ENCODE measurements around the gene ARR3.
"Not testable (repeated sequence)": the region's sequence is repeated elsewhere in the genome, so short reads cannot be mapped to it uniquely, and the experiment has no call there.

Gene ARR3

DNA sequence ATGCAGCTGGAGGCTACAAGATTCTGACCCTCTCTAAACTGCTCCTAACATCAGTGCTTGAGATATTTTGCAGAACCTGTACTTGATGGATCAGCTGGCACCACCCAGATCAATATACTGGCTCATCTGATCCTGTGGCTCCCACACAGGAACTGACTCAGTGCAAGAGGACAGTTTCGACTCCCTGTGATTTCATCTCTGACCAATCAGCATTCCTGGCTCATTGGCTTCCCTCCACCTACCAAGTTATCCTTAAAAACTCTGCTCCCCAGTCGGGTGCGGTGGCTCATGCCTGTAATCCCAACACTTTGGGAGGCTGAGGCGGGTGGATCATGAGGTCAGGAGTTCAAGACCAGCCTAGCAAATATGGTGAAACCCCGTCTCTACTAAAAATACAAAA lies 24.5 kb upstream of the ARR3 start:
- not testable (repeated sequence) for H2BK5ac ChIP-seq (ENCODE audit: low read depth, low read length, poor library complexity, severe bottlenecking); H3K4ac ChIP-seq (ENCODE audit: low read depth in 1 of 2, low read length in 2 of 2); H2BK15ac ChIP-seq (ENCODE audit: low read depth, poor library complexity, severe bottlenecking); H2BK12ac ChIP-seq (ENCODE audit: low read length in 2 of 2); H3K9me3 ChIP-seq (ENCODE audit: control insufficient read depth, low read length); H3K4me3 ChIP-seq (ENCODE audit: insufficient read depth in 1 of 2, low read depth in 1 of 2, low read length in 2 of 2); H3K79me1 ChIP-seq (replicated peaks; ENCODE audit: low read length, poor library complexity, severe bottlenecking); H3K4me2 ChIP-seq (ENCODE audit: low read length, poor library complexity, severe bottlenecking); DNase-seq; H3K23ac ChIP-seq (ENCODE audit: low read length in 2 of 2); H2BK120ac ChIP-seq (ENCODE audit: low read depth, low read length); H3K14ac ChIP-seq (ENCODE audit: low read length in 2 of 2); H2AFZ ChIP-seq (ENCODE audit: low read depth, low read length); H3K36me3 ChIP-seq (ENCODE audit: control insufficient read depth in 1 of 2, insufficient read depth in 2 of 2, low read depth in 1 of 2, low read length in 2 of 2); H3K9ac ChIP-seq (ENCODE audit: low read length); H2AK5ac ChIP-seq (ENCODE audit: low read length, severe bottlenecking); H3K4me1 ChIP-seq (ENCODE audit: control insufficient read depth, insufficient read depth, low read depth, low read length); H4K8ac ChIP-seq (ENCODE audit: low read length); H4K91ac ChIP-seq (ENCODE audit: low read length); H3K18ac ChIP-seq (ENCODE audit: low read depth in 1 of 2, low read length in 2 of 2); H3K27ac ChIP-seq (ENCODE audit: low read length, poor library complexity, severe bottlenecking)
- WGBS: 43% methylated on average over 4 of the region's 5 CpGs
- peaks cover 0 to 25% of the 10 kb centered on the region in 2 experiments for H3K27me3 ChIP-seq (ENCODE audit: control insufficient read depth in 1 of 2, insufficient read depth in 1 of 2, low read length in 2 of 2)

DNA sequence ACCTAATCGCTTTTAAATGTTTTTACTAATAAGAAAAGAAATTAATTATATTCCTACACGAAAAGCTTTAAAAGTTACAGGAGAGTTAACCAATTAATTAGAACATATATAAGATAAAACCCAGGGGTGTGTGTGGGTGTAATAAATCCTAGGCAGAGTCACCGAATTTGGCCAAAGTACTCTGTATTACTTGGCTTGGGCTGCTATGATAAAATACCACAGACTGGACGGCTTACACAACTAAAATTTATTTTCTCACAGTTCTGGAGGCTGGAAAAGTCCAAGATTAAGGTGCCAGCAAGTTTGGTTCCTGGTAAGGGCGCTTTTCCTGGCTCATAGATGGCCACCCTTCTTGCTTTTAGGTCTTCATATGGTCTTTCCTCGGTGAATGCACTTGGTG lies 23.3 kb upstream of the ARR3 start:
- Histone ChIP-seq H2BK15ac (ENCODE audit: low read depth, poor library complexity, severe bottlenecking) (no peak overlapping the region), H3K4me2 (ENCODE audit: low read length, poor library complexity, severe bottlenecking) (no peak overlapping the region), H3K4ac (ENCODE audit: low read depth in 1 of 2, low read length in 2 of 2) (no peak overlapping the region), H3K9me3 (ENCODE audit: control insufficient read depth, low read length) (no peaks in the 10 kb centered on the region), H2BK5ac (ENCODE audit: low read depth, low read length, poor library complexity, severe bottlenecking) (no peak overlapping the region), H3K4me3 (ENCODE audit: insufficient read depth in 1 of 2, low read depth in 1 of 2, low read length in 2 of 2) (no peak overlapping the region), H3K79me1 (replicated peaks; ENCODE audit: low read length, poor library complexity, severe bottlenecking) (no peaks in the 10 kb centered on the region), H3K27me3 (ENCODE audit: control insufficient read depth in 1 of 2, insufficient read depth in 1 of 2, low read length in 2 of 2) (peaks cover 0 to 16% of the 10 kb centered on the region in 2 experiments), H2BK120ac (ENCODE audit: low read depth, low read length) (no peak overlapping the region), H2BK12ac (ENCODE audit: low read length in 2 of 2) (no peak overlapping the region), H3K18ac (ENCODE audit: low read depth in 1 of 2, low read length in 2 of 2) (no peak overlapping the region), H3K27ac (ENCODE audit: low read length, poor library complexity, severe bottlenecking) (no peak overlapping the region), H4K8ac (ENCODE audit: low read length) (no peak overlapping the region), H4K91ac (ENCODE audit: low read length) (no peak overlapping the region), H3K9ac (ENCODE audit: low read length) (no peak overlapping the region), H3K4me1 (ENCODE audit: control insufficient read depth, insufficient read depth, low read depth, low read length) (no peaks in the 10 kb centered on the region), H2AFZ (ENCODE audit: low read depth, low read length) (no peak overlapping the region), H2AK5ac (ENCODE audit: low read length, severe bottlenecking) (no peak overlapping the region), H3K14ac (ENCODE audit: low read length in 2 of 2) (no peak overlapping the region), H3K36me3 (ENCODE audit: control insufficient read depth in 1 of 2, insufficient read depth in 2 of 2, low read depth in 1 of 2, low read length in 2 of 2) (no peaks in the 10 kb centered on the region), H3K23ac (ENCODE audit: low read length in 2 of 2) (no peak overlapping the region)
- WGBS: no CpG with 5 or more reads among the region's 6 CpGs
- no peak for DNase-seq

GRCh38 chrX:70247252-70247651 lies 20.9 kb upstream of the ARR3 start:
- no peak overlapping the region for H3K9ac ChIP-seq (ENCODE audit: low read length)
- no peak for DNase-seq
- no peak overlapping the region for H3K4ac ChIP-seq (ENCODE audit: low read depth in 1 of 2, low read length in 2 of 2)
- no peak overlapping the region for H2AK5ac ChIP-seq (ENCODE audit: low read length, severe bottlenecking)
- H3K4me3 ChIP-seq (ENCODE audit: insufficient read depth in 1 of 2, low read depth in 1 of 2, low read length in 2 of 2): no peak overlapping the region
- H2BK12ac ChIP-seq (ENCODE audit: low read length in 2 of 2): no peak overlapping the region
- H4K8ac ChIP-seq (ENCODE audit: low read length): no peak overlapping the region
- no peak overlapping the region for H3K18ac ChIP-seq (ENCODE audit: low read depth in 1 of 2, low read length in 2 of 2)
- no peak overlapping the region for H2BK5ac ChIP-seq (ENCODE audit: low read depth, low read length, poor library complexity, severe bottlenecking)
- H3K36me3 ChIP-seq (ENCODE audit: control insufficient read depth in 1 of 2, insufficient read depth in 2 of 2, low read depth in 1 of 2, low read length in 2 of 2): no peaks in the 10 kb centered on the region
- H3K23ac ChIP-seq (ENCODE audit: low read length in 2 of 2): no peak overlapping the region
- H4K91ac ChIP-seq (ENCODE audit: low read length): no peak overlapping the region
- no peak overlapping the region for H2BK120ac ChIP-seq (ENCODE audit: low read depth, low read length)
- H3K27me3 ChIP-seq (ENCODE audit: control insufficient read depth in 1 of 2, insufficient read depth in 1 of 2, low read length in 2 of 2): peaks cover 0 to 15% of the 10 kb centered on the region in 2 experiments
- no peak overlapping the region for H3K4me2 ChIP-seq (ENCODE audit: low read length, poor library complexity, severe bottlenecking)
- H2BK15ac ChIP-seq (ENCODE audit: low read depth, poor library complexity, severe bottlenecking): no peak overlapping the region
- 100% methylated on average over 1 of the region's 2 CpGs for WGBS
- no peaks in the 10 kb centered on the region for H3K79me1 ChIP-seq (replicated peaks; ENCODE audit: low read length, poor library complexity, severe bottlenecking)
- H2AFZ ChIP-seq (ENCODE audit: low read depth, low read length): no peak overlapping the region
- H3K27ac ChIP-seq (ENCODE audit: low read length, poor library complexity, severe bottlenecking): no peak overlapping the region
- H3K14ac ChIP-seq (ENCODE audit: low read length in 2 of 2): no peak overlapping the region
- H3K9me3 ChIP-seq (ENCODE audit: control insufficient read depth, low read length): no peaks in the 10 kb centered on the region
- no peaks in the 10 kb centered on the region for H3K4me1 ChIP-seq (ENCODE audit: control insufficient read depth, insufficient read depth, low read depth, low read length)

- Histone ChIP-seq H3K4me2 (ENCODE audit: low read length, poor library complexity, severe bottlenecking) (no peak overlapping the region), H3K4me3 (ENCODE audit: insufficient read depth in 1 of 2, low read depth in 1 of 2, low read length in 2 of 2) (no peak overlapping the region), H3K27me3 (ENCODE audit: control insufficient read depth in 1 of 2, insufficient read depth in 1 of 2, low read length in 2 of 2) (peaks cover 0 to 20% of the 10 kb centered on the region in 2 experiments)
Measured at GRCh38 chrX:70252491-70252890, 15.6 kb upstream of the ARR3 start.

More at GRCh38 chrX:70252491-70252890, 15.6 kb upstream of the ARR3 start:
- Histone ChIP-seq H3K4ac (ENCODE audit: low read depth in 1 of 2, low read length in 2 of 2) (no peak overlapping the region), H2BK12ac (ENCODE audit: low read length in 2 of 2) (no peak overlapping the region), H3K36me3 (ENCODE audit: control insufficient read depth in 1 of 2, insufficient read depth in 2 of 2, low read depth in 1 of 2, low read length in 2 of 2) (no peaks in the 10 kb centered on the region), H4K91ac (ENCODE audit: low read length) (no peak overlapping the region), H3K18ac (ENCODE audit: low read depth in 1 of 2, low read length in 2 of 2) (no peak overlapping the region), H2AFZ (ENCODE audit: low read depth, low read length) (no peak overlapping the region), H2BK120ac (ENCODE audit: low read depth, low read length) (no peak overlapping the region), H2BK15ac (ENCODE audit: low read depth, poor library complexity, severe bottlenecking) (no peak overlapping the region), H3K9me3 (ENCODE audit: control insufficient read depth, low read length) (peaks cover 9% of the 10 kb centered on the region), H3K14ac (ENCODE audit: low read length in 2 of 2) (no peak overlapping the region), H3K79me1 (replicated peaks; ENCODE audit: low read length, poor library complexity, severe bottlenecking) (no peaks in the 10 kb centered on the region), H3K4me1 (ENCODE audit: control insufficient read depth, insufficient read depth, low read depth, low read length) (no peaks in the 10 kb centered on the region), H2AK5ac (ENCODE audit: low read length, severe bottlenecking) (no peak overlapping the region), H4K8ac (ENCODE audit: low read length) (no peak overlapping the region), H3K23ac (ENCODE audit: low read length in 2 of 2) (no peak overlapping the region), H3K9ac (ENCODE audit: low read length) (no peak overlapping the region), H3K27ac (ENCODE audit: low read length, poor library complexity, severe bottlenecking) (no peak overlapping the region), H2BK5ac (ENCODE audit: low read depth, low read length, poor library complexity, severe bottlenecking) (no peak overlapping the region)
- WGBS: 93% methylated on average over 2 of the region's 2 CpGs
- no peak for DNase-seq

Measured in mesenchymal stem cell (in vitro differentiated cells and primary cell).